ENCODE measurements around the gene CELF2.

CELF2 gene

DNA sequence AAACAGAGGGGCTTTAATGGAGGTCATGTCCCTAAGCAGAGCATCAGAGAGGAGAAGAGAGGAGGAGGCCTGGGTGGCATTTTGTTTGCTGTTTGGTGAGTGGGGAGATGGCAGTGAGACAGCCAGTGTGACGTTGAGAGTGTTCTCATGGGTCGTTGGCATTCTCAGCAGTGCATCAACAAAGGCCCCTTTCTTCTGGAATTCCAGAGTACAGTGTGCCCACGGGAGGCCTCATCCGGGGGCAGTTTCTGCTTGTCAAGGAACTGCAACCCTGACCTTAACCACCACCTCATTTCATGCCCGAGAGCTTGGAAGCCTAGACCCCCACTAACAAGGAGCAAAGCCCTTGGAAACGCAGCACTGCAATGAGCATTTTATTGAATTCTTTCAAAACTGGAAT is 92.9 kb downstream of the CELF2 start:
- TF ChIP-seq ZFP3 (CRISPR knock-in tag; IDR thresholded peaks at IDR 0.05) (no peak), ZNF565 (CRISPR knock-in tag; conservative IDR thresholded peaks at IDR 0.05; ENCODE audit: low read depth) (no peak), ZFP30 (CRISPR knock-in tag; IDR thresholded peaks at IDR 0.05) (no peak)
- TF ChIP-seq, protein P1, sequence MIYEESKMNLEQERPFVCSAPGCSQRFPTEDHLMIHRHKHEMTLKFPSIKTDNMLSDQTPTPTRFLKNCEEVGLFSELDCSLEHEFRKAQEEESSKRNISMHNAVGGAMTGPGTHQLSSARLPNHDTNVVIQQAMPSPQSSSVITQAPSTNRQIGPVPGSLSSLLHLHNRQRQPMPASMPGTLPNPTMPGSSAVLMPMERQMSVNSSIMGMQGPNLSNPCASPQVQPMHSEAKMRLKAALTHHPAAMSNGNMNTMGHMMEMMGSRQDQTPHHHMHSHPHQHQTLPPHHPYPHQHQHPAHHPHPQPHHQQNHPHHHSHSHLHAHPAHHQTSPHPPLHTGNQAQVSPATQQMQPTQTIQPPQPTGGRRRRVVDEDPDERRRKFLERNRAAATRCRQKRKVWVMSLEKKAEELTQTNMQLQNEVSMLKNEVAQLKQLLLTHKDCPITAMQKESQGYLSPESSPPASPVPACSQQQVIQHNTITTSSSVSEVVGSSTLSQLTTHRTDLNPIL (CRISPR knock-in tag; IDR thresholded peaks at IDR 0.05; ENCODE audit: low read depth): no peak
- TF ChIP-seq, protein P2, sequence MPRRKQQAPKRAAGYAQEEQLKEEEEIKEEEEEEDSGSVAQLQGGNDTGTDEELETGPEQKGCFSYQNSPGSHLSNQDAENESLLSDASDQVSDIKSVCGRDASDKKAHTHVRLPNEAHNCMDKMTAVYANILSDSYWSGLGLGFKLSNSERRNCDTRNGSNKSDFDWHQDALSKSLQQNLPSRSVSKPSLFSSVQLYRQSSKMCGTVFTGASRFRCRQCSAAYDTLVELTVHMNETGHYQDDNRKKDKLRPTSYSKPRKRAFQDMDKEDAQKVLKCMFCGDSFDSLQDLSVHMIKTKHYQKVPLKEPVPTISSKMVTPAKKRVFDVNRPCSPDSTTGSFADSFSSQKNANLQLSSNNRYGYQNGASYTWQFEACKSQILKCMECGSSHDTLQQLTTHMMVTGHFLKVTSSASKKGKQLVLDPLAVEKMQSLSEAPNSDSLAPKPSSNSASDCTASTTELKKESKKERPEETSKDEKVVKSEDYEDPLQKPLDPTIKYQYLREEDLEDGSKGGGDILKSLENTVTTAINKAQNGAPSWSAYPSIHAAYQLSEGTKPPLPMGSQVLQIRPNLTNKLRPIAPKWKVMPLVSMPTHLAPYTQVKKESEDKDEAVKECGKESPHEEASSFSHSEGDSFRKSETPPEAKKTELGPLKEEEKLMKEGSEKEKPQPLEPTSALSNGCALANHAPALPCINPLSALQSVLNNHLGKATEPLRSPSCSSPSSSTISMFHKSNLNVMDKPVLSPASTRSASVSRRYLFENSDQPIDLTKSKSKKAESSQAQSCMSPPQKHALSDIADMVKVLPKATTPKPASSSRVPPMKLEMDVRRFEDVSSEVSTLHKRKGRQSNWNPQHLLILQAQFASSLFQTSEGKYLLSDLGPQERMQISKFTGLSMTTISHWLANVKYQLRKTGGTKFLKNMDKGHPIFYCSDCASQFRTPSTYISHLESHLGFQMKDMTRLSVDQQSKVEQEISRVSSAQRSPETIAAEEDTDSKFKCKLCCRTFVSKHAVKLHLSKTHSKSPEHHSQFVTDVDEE (CRISPR knock-in tag; IDR thresholded peaks at IDR 0.05): no peak
- no peak for ATAC-seq

DNA sequence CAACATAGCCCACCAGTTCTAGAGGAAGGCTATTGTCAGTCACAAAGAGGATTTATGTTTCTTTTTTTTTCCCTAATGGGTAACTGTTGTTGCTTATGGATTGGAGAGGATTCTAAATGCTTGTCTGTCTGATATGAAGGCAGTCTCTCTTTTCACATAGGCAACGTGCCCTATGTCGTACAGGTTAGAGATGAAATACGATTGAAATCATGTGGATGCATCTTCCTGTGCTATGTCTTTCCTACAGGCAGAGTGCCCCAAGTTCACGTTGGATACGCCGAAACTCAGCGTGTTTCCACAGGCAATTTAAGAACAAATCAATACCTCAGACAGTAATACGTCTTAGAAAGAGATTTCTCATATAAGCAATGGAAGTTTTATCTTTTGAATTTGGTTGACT is 93.8 kb downstream of the CELF2 start:
- ATAC-seq: no peak
- TF ChIP-seq ZFP3 (CRISPR knock-in tag; IDR thresholded peaks at IDR 0.05): no peak
- TF ChIP-seq, protein P3, sequence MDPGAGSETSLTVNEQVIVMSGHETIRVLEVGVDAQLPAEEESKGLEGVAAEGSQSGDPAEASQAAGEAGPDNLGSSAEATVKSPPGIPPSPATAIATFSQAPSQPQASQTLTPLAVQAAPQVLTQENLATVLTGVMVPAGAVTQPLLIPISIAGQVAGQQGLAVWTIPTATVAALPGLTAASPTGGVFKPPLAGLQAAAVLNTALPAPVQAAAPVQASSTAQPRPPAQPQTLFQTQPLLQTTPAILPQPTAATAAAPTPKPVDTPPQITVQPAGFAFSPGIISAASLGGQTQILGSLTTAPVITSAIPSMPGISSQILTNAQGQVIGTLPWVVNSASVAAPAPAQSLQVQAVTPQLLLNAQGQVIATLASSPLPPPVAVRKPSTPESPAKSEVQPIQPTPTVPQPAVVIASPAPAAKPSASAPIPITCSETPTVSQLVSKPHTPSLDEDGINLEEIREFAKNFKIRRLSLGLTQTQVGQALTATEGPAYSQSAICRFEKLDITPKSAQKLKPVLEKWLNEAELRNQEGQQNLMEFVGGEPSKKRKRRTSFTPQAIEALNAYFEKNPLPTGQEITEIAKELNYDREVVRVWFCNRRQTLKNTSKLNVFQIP (CRISPR knock-in tag; IDR thresholded peaks at IDR 0.05; ENCODE audit: borderline replicate concordance, low read depth): no peak
- no peak for TF ChIP-seq PPARA (CRISPR knock-in tag; IDR thresholded peaks at IDR 0.05; ENCODE audit: borderline replicate concordance)
- no peak for TF ChIP-seq ARNTL (CRISPR knock-in tag; IDR thresholded peaks at IDR 0.05; ENCODE audit: borderline replicate concordance, low read depth)
- no peak for TF ChIP-seq ZC3H10 (CRISPR knock-in tag; IDR thresholded peaks at IDR 0.05)

DNA sequence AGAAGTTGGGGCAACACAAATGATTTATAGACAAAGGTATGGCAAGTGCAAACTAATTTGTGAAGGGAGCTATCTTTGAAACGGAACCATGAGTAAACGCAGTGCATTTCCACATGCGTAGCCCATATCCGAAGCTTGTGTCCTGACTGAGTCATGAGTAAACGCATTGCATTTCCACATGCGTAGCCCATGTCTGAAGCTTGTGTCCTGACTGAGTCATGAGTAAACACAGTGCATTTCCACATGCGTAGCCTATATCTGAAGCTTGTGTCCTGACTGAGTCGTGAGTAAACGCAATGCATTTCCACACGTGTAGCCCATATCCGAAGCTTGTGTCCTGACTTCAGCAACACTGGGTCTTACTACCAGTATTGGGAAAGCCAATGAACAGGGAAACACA is 95.0 kb downstream of the CELF2 start:
- no peak for TF ChIP-seq ZNF565 (CRISPR knock-in tag; conservative IDR thresholded peaks at IDR 0.05; ENCODE audit: low read depth)
- TF ChIP-seq, protein P3 (CRISPR knock-in tag; IDR thresholded peaks at IDR 0.05; ENCODE audit: borderline replicate concordance, low read depth): no peak

DNA sequence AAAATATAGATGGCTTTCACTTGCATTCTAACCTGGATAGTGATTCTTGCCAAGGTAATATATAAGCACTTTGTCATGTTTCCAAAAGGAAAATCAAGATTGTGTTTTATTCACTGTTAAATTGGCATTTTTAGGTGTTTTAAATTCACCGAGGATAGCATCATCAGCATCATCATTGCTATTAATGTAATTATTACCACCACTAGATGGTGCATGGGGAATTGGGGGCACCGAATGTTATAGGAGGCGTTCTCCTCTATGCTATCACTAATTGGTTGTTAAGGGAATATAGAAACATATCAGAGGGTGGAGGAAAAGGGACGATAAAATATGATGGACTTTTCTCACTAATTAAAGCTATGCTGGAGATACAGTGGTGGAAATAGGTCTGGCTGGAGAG is 95.5 kb downstream of the CELF2 start:
- TF ChIP-seq OSR1 (CRISPR knock-in tag; IDR thresholded peaks at IDR 0.05) (no peak), CSDC2 (CRISPR knock-in tag; IDR thresholded peaks at IDR 0.05) (no peak), RARB (CRISPR knock-in tag; IDR thresholded peaks at IDR 0.05) (no peak), ZC3H10 (CRISPR knock-in tag; IDR thresholded peaks at IDR 0.05) (no peak), TOX (CRISPR knock-in tag; IDR thresholded peaks at IDR 0.05; ENCODE audit: borderline replicate concordance) (no peak), GLIS3 (CRISPR knock-in tag; IDR thresholded peaks at IDR 0.05) (no peak), ARNTL (CRISPR knock-in tag; IDR thresholded peaks at IDR 0.05; ENCODE audit: borderline replicate concordance, low read depth) (no peak), BACH2 (CRISPR knock-in tag; IDR thresholded peaks at IDR 0.05; ENCODE audit: borderline replicate concordance) (no peak)
- TF ChIP-seq, protein P2 (CRISPR knock-in tag; IDR thresholded peaks at IDR 0.05): no peak
- TF ChIP-seq, protein P1 (CRISPR knock-in tag; IDR thresholded peaks at IDR 0.05; ENCODE audit: low read depth): no peak
- no peak for ATAC-seq

More for the DNA sequence above, 95.0 kb downstream of the CELF2 start:
- no peak for ATAC-seq

All from SK-N-SH treated with all-trans-retinoic acid at 6 μM for 48 hours (cell line).